B cell (primary cell): ENCODE data around the gene MTFR1L.

ENCODE experiments used
- CTCF ChIP-seq: fragments of 200-600 bp; IDR thresholded peaks from one replicate; pipeline ENCODE4 v1.8.0; 2022; ENCODE audit warnings: antibody characterized with exemption, mild to moderate bottlenecking
- EZH2 ChIP-seq: IDR thresholded peaks from 2 replicates; pipeline ENCODE4 v1.6.1; 2012; ENCODE audit warnings: borderline replicate concordance, low read depth, mild to moderate bottlenecking, moderate library complexity, low read length; ENCODE audit not compliant: insufficient read depth, poor library complexity, severe bottlenecking

GRCh38 chr1:25863486-25864262 is 43.9 kb downstream of the MTFR1L start:
- TF ChIP-seq CTCF (no peak), EZH2 (no peak)
